ENCODE results near the gene BNC2. TPM values are rescaled to one million over a fixed set of nuclear protein-coding genes. Genes with fewer than 3 reads are reported as not detected.

BNC2 gene
- total RNA-seq, 1 experiment from 2014 or later, result 43.6 TPM

DNA sequence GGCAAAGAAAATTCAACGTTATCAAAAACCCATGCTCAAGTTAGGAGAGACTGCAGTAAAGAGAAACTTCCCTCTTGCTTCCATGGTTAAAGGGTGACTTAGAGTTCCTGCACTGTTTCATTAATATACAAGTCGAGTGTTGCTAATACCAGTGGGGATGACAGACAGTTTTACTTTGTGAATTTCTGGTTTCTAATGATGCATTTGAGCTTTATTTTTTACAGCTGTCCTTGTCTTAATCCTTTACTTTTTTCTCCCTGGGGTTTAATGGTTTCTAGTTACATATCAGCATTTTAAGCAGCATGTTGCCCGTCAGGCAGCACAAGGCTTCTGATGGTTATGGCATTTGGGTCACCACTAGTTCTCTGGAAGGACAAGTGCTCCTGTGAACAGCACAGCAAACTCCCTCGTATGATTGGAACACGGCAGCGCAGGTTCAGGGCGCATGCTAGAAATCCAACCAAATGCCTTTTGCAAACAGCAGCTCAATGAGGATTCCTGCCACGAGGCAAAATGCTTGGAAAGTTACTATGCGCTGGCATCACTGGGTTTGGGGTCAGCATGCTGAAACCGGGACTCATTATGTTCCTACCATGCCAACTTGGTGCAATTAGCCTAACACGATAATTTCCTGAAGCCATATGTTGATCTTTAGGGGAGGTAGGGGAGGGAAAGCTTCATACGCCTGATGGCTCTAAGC lies 463.8 kb downstream of the BNC2 start:
- H2AK5ac ChIP-seq (ENCODE audit: insufficient read length, low read length), result no peak overlapping the region
- Mint-ChIP-seq H3K9me3 (no peaks in the 10 kb centered on the region), H3K36me3 (ENCODE audit: insufficient read depth in 1 of 3, low read depth in 3 of 3) (no peaks in the 10 kb centered on the region), H3K4me3 (no peak overlapping the region), H3K27ac (no peak overlapping the region), H3K27me3 (ENCODE audit: low read depth) (no peaks in the 10 kb centered on the region; the same call in 1 of the 2 replicates), H3K4me1 (0 out of 4 replicates have a peak, but pooled peaks cover 0 to 5% of the 10 kb centered on the region in 2 experiments)
- no peak overlapping the region for H4K5ac ChIP-seq (ENCODE audit: insufficient read length, low read depth, low read length)
- H2BK5ac ChIP-seq (ENCODE audit: insufficient read length, low read length), result no peak overlapping the region
- no peak overlapping the region for H2BK20ac ChIP-seq (ENCODE audit: low read depth, low read length, poor library complexity, severe bottlenecking)
- H3K4ac ChIP-seq (ENCODE audit: low read depth, low read length), result no peak overlapping the region
- H3K4me2 ChIP-seq (ENCODE audit: insufficient read depth, insufficient read length, low read length), result no peak overlapping the region
- H3K23ac ChIP-seq (ENCODE audit: insufficient read length, low read depth, low read length), result no peak overlapping the region
- no peak overlapping the region for H3K14ac ChIP-seq (ENCODE audit: insufficient read depth, low read length)
- no peaks in the 10 kb centered on the region for H3K9me3 ChIP-seq (ENCODE audit: control insufficient read depth, low read depth, low read length)
- H3K79me2 ChIP-seq (ENCODE audit: insufficient read depth, low read length), result peaks cover 2% of the 10 kb centered on the region; the same call in 1 of the 2 replicates
- no peak overlapping the region for H4K8ac ChIP-seq (replicated peaks; ENCODE audit: insufficient read length, low read depth, low read length)
- no peak overlapping the region for H2BK15ac ChIP-seq (ENCODE audit: low read depth, low read length)
- no peak overlapping the region for H2AFZ ChIP-seq (ENCODE audit: low read length)
- no peak overlapping the region for H3K18ac ChIP-seq (ENCODE audit: insufficient read length, low read depth, low read length)
- H3K79me1 ChIP-seq (ENCODE audit: insufficient read depth, low read depth, low read length, poor library complexity, severe bottlenecking), result no peaks in the 10 kb centered on the region
- H4K91ac ChIP-seq (ENCODE audit: insufficient read length, low read depth, low read length), result no peak overlapping the region
- H3K4me1 ChIP-seq (ENCODE audit: insufficient read depth, low read length), result no peaks in the 10 kb centered on the region
- H4K20me1 ChIP-seq (ENCODE audit: control insufficient read depth, insufficient read depth, insufficient read length), result no peaks in the 10 kb centered on the region
- H3K56ac ChIP-seq (ENCODE audit: insufficient read length, low read depth, low read length), result no peak overlapping the region
- H3K27ac ChIP-seq (ENCODE audit: insufficient read length, low read depth, low read length), result no peak overlapping the region
- no peaks in the 10 kb centered on the region for H3K23me2 ChIP-seq (ENCODE audit: insufficient read length, low read depth, low read length, poor library complexity, severe bottlenecking)
- H3T11ph ChIP-seq (ENCODE audit: low read length), result no peak overlapping the region
- no peak for DNase-seq
- WGBS (ENCODE audit: extremely low coverage, insufficient read length, low lambda C conversion rate), result no CpG with 5 or more reads among the region's 12 CpGs
- H2BK120ac ChIP-seq (ENCODE audit: low read depth, low read length, poor library complexity, severe bottlenecking), result no peak overlapping the region
- no peaks in the 10 kb centered on the region for H3K27me3 ChIP-seq (ENCODE audit: insufficient read depth, low read length)
- TF ChIP-seq, protein P1, sequence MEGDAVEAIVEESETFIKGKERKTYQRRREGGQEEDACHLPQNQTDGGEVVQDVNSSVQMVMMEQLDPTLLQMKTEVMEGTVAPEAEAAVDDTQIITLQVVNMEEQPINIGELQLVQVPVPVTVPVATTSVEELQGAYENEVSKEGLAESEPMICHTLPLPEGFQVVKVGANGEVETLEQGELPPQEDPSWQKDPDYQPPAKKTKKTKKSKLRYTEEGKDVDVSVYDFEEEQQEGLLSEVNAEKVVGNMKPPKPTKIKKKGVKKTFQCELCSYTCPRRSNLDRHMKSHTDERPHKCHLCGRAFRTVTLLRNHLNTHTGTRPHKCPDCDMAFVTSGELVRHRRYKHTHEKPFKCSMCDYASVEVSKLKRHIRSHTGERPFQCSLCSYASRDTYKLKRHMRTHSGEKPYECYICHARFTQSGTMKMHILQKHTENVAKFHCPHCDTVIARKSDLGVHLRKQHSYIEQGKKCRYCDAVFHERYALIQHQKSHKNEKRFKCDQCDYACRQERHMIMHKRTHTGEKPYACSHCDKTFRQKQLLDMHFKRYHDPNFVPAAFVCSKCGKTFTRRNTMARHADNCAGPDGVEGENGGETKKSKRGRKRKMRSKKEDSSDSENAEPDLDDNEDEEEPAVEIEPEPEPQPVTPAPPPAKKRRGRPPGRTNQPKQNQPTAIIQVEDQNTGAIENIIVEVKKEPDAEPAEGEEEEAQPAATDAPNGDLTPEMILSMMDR (conservative IDR thresholded peaks at IDR 0.05), result no peak
- no peak overlapping the region for H3K9ac ChIP-seq (ENCODE audit: extremely low read depth, insufficient read length, low read length)
- H2BK12ac ChIP-seq (ENCODE audit: insufficient read length, low read depth, low read length), result no peak overlapping the region

Data from H9 (cell line).